ENCODE results near the gene PITPNC1.

DNA sequence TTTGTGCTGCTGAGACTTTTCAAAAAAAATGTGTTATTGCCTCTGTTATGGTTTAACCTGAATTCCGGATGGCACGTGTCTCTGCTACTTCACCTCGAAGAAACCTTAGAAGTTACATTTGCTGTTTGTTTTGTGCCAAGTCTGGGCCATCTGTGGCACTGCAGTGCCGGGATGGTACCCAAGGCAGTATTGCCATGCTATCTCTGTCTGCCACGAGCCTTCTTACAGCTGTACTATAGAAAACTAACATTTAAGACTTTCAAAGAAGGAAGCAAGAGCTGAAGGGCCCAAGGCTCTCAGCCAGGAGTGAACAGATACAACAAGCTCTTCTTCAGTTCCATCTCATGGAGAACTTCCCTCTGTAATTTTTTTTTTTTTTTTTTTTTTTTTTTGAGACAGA lies 267.0 kb downstream of the PITPNC1 start:
- TF ChIP-seq, protein P1, sequence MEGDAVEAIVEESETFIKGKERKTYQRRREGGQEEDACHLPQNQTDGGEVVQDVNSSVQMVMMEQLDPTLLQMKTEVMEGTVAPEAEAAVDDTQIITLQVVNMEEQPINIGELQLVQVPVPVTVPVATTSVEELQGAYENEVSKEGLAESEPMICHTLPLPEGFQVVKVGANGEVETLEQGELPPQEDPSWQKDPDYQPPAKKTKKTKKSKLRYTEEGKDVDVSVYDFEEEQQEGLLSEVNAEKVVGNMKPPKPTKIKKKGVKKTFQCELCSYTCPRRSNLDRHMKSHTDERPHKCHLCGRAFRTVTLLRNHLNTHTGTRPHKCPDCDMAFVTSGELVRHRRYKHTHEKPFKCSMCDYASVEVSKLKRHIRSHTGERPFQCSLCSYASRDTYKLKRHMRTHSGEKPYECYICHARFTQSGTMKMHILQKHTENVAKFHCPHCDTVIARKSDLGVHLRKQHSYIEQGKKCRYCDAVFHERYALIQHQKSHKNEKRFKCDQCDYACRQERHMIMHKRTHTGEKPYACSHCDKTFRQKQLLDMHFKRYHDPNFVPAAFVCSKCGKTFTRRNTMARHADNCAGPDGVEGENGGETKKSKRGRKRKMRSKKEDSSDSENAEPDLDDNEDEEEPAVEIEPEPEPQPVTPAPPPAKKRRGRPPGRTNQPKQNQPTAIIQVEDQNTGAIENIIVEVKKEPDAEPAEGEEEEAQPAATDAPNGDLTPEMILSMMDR (IDR thresholded peaks at IDR 0.05) = no peak
- no peak for TF ChIP-seq EZH2 (IDR thresholded peaks at IDR 0.05; ENCODE audit: borderline replicate concordance, insufficient read depth, low read depth, low read length, poor library complexity, severe bottlenecking)
